ENCODE measurements around the gene TMF1.

GRCh38 chr3:69066121-69066520, 14.0 kb upstream of the TMF1 start:
- TF ChIP-seq CTCF (conservative IDR thresholded peaks at IDR 0.05; ENCODE audit: low read depth in 2 of 2) = no peak
- TF ChIP-seq REST (IDR thresholded peaks at IDR 0.05; ENCODE audit: unreplicated experiment) = no peak
- no peak for TF ChIP-seq EZH2 (IDR thresholded peaks at IDR 0.05; ENCODE audit: low read depth, unreplicated experiment)
- TF ChIP-seq POLR2AphosphoS5 (IDR thresholded peaks at IDR 0.05; ENCODE audit: low read depth) = no peak
- no peak for TF ChIP-seq JUNB (IDR thresholded peaks at IDR 0.05; ENCODE audit: unreplicated experiment)
- TF ChIP-seq CREB1 (CRISPR knock-in tag; IDR thresholded peaks at IDR 0.05; ENCODE audit: low read depth) = no peak
- TF ChIP-seq NANOG (IDR thresholded peaks at IDR 0.05; ENCODE audit: borderline replicate concordance) = no peak
- TF ChIP-seq EZH2phosphoT487 (IDR thresholded peaks at IDR 0.05; ENCODE audit: unreplicated experiment) = no peak

All from GM23338 (cell line).